NCI-H128 (cell line): ENCODE results near the gene ZRANB1.
A peak's percentile ranks its signal among the peaks of the same experiment; 100 is the strongest.
"Not testable (repeated sequence)": the region's sequence is repeated elsewhere in the genome, so short reads cannot be mapped to it uniquely, and the experiment has no call there.

Source experiments
- DNase-seq: peaks from one replicate; lab custom pipeline; 2025; ENCODE audit not compliant: unreplicated experiment; lab: John Stamatoyannopoulos, UW

The ZRANB1 gene

DNA sequence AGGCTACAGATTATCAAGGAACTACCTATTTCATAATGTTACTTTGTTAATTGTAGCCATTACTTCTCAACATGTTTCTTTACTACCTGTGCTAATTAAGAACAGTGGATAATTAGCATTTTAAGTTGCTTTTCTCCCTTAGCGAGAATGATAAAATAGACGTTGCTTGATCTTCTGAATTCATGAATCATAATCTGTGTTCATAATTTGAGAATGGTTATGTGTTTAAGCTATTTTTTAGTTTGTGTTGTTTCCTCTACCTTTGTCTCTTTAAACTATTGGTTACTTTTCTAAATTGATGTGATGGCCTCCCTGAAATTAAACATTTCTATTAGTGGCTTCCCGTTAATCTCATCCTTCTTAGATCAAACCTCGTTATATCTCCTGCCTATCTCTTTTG lies at the start of gene ZRANB1:
TSS of gene ZRANB1 (plus strand) at position 301 of the 400 bp plus-strand sequence. CDS start 371 bp downstream, outside the sequence.
- DNase-seq: no peak

DNA sequence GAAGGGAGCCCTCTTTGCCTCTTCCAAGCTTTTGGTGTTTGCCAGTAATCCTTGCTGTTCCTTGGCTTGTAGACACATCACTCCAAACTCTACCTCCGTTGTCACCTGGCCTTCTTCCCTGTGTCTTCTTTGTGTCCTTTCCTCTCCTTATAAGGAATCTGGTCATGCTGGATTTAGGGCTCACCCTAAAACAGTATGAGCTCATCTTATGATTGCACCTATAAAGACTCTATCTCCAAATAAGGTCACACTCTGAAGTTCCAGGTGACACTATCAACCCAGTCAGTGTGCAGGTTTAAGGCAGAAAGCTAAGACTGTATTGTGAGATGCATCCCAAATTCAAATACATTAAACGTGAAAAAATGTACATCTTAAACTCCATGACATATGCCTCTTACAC lies 49.0 kb upstream of the ZRANB1 start:
- no peak for DNase-seq

DNA sequence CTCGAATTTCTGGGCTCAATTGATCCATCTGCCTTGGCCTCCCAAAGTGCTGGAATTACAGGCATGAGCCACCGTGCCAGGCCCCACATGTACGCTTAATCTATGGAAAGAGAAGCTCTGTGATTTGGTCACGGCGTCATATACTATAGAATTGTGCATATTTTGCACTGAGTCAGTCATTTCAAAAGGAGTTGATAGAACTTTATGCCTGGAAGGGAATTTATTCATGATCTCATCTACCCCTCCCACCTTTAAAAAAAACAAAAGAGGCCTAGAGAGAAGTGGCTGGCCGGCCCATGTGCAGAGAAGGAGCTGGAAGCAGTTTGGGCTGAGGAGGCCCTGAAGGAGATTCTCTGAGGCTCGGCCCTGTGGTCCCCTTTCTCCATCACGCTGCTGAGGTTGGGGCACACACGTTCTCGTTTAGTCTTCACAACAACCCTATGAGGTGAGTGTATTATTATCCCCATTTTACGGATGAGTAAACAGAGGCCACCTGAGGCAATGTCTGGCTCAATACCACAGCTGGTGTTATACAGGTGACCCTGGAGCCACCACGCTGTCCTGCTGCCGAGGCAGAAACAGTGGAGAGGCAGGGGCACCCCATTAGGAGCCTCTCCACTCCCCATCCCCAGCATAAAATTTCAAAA lies 47.2 kb upstream of the ZRANB1 start:
- no peak for DNase-seq

DNA sequence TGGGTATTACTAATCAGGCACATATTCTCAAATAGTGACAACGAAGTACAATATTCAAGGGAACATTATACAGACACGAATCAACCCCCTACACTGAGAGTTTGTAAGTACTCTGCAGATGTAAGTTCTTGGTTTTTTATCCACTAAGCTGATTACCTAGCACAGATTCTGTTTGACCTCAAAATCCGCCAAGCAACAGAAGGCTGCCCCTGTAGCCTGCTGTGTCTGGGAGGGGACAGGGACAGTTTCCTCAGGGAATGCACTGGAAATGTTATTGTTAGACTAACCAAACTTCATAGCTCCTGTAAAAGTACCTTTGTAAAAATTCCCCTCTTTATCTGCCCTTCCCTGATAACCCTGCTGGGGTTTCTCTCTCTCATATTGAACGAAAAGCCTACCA lies 45.2 kb upstream of the ZRANB1 start:
- DNase-seq: no peak

DNA sequence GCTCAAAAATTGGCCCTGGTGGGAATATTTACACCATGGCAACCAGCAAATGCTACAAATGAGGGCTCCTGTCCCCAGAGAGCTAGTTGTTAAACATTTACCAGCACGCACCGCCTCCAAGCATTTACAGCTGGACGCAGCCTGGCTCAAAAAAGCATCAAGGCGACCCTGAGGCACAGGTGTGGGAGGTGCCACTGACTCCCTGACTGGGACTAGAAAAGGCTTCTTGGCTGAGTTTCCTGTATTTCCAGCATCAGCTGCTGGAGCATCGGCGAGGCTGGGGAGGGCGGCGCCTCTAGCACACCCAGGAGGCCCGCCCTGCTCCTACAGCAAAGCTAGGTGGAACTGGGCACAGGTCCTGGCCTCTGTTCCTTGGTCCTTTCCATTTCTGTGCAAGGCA lies 43.5 kb upstream of the ZRANB1 start:
- DNase-seq: no peak

DNA sequence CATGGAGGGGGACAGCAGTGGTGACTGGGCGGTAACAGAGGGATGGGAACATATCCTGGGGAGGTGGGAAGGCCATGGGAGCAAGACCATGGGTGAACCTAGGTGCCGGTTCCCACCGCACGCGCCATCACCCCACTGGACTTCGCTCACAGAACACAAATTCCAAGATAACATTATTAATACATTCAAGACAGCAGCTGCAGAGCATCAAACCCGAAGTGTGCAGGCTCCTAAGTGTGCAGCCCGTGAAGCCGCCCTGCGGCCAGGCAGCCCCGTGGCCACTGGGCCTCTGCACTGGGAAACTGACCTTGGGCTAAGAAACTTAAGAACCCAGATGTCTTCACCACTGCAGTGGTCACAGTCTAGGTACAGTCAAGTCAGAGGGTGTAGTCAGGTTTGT lies 42.8 kb upstream of the ZRANB1 start:
- no peak for DNase-seq

DNA sequence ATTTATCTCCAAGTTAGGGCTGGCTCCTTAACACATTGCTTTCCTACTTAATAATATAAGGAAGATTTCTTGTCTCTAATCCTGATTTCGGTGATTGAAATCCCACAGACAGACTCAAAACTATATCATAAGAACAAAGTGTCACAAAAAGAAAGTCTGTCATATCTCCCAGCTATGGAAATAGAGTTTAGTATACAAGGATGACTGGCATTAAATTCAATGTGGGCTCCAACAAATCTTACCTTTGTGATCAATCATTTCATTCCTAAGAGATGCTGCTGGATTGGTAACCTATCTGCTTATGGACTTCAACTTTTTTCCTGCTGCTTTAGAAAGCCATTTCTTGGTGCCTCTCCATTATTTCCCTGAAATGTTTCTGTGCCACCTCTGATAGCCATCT lies 39.5 kb upstream of the ZRANB1 start:
- no peak for DNase-seq

DNA sequence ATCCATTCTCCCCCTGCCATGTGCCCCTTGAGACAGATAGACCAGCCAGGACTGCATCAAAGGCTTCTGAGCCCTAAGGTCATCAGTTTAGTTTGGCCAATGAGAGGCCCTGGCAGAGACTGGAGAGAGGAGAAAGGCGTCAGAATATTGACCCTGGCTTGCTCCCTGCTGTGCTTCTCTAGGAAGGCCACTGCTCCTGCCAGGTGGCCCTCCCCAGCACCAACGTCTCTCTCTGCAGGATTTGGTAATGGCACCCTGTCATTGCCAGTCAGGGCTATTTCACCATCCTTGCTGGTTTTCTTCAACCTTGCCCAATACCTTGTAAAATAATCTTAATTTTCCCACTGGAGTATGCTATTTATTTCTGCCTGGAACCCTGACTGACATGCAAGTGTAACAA lies 38.8 kb upstream of the ZRANB1 start:
- no peak for DNase-seq

DNA sequence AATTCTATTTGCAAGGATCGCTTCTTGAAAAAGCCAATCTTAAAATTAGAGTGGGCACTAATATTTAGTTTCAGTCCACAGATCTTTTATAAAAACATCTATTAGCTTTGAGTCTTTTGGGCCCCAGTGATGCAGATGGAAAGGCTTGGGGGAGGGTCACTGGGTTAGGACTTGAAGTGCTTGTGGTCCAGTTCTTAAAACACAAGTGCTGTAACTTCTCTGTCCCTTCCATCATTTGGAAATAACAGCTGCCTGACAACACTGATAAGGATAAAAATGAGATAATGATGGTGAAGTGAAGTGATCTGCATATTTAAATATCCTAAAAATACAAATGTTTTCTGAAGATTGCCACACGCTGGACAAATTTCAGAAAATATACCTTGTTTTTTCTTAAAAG lies 37.1 kb upstream of the ZRANB1 start:
- DNase-seq: no peak

DNA sequence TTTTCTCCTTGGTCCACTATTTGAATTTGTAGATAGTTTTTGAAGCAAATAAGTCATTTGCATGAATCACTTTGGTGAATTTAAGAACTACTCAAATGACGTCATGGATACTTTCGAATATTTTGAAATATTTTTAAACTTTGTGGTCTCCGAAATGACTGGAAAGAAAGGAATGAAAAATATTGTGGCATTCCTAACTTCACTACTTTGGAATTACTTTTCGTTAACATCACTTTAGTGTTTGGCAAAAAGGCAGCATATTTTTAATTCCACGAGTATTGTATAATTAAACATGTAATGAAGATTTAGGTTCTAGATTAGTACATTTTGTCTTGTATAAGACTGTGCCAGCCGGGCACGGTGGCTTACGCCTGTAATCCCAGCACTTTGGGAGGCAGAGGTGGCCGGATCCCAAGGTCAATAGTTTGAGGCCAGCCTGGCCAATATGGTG lies 35.3 kb upstream of the ZRANB1 start:
- DNase-seq: no peak

DNA sequence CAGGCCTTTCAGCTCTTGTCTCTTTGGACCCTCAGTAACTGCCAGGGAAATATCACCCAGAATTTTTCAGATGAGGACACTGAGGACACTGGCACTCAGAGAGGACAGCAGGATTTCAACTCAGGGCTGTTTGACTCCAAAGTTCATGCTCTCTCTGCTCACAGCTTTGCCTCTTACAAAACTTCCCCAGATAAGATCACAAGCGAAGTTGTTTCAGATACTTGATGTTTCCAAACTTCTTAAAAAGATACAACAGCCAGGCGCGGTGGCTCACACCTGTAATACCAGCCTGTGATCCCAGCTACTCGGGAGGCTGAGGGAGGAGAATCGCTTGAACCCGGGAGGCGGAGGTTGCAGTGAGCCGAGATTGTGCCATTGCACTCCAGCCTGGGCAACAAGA lies 32.4 kb upstream of the ZRANB1 start:
- no peak for DNase-seq

DNA sequence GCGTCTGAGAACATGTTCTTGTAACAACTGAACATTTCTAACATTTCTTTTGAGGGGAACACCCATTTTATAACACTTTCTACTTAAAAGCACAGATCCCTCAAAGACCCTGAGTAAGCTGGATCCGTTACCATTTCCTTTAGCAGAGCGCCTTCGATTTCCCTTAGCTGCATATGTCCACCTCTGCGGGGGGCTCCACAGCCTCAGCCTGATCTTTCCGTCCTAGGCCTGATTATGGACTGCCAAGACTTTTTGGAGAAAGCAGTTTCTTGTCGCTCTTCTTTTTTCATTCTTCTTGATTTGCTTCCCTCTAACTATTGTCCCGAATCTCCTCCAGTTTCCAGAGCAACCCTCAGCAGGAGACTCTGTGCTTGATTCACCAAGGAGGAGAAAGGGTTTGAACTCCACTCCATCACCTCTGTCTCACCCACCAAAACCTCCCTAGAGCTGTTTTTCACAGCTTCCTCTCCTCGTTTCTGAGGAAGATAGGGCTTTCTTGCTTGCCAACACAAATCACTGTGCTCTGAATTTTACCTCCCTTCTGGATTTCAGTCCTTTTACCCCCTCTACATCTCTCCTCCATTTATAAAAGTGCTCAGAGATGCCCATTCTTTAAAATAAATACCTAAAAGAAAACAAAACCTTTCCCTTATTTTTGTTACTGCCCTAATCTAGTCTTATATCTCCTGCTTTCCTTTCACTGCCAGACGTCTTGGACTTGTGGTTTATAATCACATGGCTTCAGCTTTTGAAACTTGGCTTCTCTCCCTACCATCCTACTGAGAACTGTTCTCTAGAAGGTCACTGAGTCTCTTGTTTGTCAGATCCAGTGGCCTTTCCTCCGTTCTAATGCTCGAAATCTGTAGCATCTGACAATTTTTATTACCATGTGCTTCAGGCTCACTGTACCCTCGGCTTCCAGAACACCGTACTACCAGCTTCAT lies 30.5 kb upstream of the ZRANB1 start:
- no peak for DNase-seq

DNA sequence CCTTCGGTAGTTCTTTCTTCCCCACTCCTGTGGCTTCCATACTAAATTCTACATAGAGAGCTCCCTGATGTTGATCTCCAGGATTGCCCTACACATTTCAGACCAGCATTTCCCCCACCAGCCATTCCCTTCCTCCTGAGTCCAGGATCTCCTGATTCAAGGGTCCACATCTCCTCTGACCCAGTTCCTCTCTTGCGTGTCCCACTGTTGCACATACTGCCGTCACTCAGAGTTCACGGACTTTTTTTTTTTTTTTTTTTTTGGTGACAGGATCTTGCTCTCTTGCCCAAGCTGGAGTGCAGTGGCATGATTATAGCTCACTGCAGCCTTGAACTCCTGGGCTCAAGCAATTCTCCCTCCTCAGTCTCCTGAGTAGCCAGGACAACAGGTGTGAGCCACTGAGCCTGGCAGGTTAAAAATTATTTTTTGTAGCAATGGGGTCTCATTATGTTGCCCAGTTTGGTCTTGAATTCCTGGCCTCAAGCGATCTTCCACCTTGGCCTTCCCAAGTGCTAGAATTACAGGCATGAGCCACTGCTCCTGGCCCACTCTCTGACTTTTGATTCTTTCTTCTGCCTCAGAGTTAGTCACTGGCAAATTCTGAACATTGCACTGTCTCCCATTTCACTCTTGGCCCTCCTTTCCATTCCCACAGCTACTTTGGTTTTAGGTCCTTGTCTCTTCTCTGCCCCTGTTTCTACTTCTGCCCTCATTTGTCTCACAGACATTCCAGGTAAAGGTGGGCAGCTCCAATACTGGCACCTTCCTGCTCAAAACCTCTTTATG lies 29.6 kb upstream of the ZRANB1 start:
- no peak for DNase-seq

DNA sequence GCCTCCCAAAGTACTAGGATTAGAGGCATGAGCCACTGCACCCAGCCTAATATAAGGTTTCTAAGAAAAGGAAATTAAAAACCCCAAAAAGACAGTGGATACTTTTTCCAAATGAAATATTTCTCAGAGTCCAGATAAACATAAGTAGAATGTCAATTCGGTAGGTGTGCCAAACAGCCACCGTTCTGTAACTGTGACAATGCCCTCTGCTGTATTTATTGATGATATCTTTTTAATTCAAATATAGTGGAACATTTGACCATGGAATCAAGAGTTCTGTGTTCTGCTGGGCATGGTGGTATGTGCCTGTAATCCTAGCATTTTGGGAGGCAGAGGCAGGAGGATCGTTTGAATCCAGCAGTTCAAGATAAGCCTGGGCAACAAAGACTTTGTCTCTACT lies 28.8 kb upstream of the ZRANB1 start:
- no peak for DNase-seq

DNA sequence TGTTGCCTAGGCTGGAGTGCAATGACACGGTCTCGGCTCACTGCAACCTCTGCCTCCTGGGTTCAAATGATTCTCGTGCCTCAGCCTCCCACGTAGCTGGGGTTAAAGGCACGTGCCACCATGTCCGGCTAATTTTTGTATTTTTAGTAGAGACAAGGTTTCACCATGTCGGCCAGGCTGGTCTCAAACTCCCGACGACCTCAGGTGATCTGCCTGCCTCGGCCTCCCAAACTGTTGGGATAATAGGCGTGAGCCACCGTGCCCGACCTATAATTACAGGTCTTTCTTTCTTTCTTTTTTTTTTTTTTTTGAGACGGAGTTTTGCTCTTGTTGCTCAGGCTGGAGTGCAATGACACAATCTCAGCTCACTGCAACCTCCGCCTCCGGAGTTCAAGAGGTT lies 27.5 kb upstream of the ZRANB1 start:
- not testable (repeated sequence) for DNase-seq

DNA sequence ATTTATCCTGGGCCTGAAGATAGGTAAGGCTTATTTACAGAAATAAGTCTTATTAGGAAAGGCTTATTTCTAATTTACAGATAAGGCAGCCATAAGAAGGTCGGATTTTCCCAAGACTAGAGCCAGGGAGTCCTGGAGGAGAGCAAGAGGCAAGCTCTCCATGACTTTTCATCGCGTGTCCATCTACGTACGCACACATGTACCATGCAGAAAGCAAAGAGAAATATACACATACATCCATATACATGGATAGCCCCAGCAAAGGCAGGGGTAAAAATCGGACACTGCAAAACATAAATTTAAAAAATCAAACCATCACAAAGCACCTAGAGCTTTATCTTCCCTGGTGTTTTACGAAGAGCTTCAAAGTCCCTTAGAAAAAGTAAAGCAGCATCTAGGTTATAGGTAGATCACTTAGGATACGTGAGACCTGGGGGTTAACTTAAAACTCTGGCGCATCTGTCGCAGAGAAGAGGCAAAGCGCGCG lies 25.8 kb upstream of the ZRANB1 start:
- DNase-seq: no peak

DNA sequence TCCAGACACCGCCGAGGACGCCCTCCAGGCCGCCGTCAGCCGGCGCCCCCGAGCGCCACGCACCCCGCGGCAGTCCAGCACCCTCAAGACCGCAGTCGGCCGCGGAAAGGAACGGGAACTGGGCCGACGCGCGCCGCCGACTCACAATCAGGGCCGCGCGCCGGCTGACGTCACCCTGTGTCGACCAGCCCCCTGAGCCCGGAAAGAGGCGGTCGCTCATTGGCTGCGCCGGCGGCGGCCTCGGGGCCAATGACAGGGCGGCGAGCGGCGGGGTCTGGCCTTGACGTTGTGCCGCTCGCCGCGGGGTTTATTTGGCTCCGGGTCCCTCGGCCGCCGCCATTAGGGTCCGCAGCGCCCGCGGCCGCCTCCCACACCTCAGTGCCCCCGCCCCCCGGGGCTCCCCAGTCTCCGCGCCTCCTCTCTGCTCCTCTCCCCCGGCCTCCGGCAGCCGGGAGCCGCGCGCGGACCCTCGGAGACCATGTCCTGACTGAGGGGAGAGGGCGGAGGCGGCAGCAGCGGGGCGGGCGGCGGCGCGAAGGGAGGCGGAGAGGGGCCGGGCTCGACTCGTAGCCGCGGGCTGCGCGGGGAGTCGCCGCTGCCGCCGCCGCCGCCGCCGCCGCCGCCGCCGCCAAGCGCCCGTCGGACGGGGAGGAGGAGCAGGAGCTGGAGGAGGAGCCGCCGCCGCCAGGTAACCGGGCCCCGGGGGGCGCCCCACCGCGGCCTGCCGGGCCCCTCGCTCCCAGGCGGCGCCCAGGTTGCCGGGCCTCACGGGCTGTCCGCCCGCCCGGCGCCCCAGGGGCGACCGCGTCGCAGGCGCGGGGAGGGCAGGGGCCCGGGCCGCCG lies 25.1 kb upstream of the ZRANB1 start:
- DNase-seq: peak; percentile 73

DNA sequence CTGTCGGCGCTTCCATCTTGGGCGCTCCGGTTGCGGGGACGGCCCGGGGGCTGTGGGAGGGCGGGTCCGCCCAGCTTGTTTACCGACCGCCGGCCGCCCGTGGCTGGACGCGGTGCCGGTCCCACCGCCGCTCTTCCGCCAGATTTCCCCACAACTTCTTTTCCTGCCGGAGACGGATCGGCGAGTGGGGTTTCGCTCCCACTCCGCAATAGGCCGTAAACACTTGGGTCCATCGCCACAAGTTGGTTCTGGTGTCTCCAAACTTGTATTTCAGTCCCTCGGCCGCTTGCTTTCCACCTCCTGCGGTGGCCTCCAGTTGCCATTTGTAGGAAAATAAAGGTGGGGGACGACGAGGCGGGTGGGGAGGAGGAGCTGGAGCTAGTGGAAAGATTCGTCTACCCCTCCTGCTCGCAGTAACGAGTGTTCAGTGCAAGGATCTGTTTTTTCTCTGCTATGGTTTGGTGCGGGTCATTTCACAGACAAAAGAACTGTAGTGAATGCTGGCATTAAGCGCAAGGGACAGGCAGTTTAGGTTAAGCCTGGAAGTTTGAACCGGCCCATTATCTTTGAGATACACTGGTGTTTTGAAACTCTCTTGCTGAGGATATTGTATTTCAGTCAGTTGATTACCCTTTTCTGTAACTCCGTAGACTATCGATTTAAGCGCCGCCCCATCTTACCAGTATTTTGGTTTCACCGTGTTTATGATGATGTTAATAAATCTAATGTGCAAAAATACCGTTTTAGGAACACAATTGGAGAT lies 24.3 kb upstream of the ZRANB1 start:
- no peak for DNase-seq

DNA sequence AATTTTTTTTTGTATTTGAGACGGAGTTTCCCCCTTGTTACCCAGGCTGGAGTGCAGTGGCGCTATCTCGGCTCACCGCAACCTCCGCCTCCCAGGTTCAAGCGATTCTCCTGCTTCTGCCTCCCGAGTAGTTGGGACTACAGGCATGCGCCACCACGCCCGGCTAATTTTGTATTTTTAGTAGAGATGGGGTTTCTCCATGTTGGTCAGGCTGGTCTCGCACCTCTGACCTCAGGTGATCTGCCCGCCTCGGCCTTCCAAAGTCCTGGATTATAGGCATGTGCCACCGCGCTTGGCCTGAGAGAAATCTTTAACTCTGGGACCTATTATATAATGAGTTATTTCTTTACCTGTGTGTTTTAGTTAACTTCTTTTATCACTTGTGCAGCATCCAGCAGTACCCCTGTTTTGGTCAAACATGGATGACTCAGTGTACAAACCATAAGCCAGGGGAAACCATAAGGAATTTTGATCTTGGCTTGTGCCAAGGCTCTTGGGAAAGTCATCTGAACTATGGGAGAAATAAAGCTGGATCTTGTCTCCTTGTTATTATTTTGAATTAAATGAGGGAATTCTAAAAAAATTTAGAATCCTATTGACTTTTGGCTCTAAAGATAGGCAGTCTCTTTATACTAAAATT lies 23.6 kb upstream of the ZRANB1 start:
- DNase-seq: no peak
